Measurements from ENCODE around the gene SNPH. TPM values are rescaled to one million over a fixed set of nuclear protein-coding genes. Genes with fewer than 3 reads are reported as not detected.
A peak's percentile ranks its signal among the peaks of the same experiment; 100 is the strongest.

The SNPH gene
- total and polyA plus RNA-seq, 7 experiments from 2014 or later = 6.0 to 43.4 (median 16.7) TPM

DNA sequence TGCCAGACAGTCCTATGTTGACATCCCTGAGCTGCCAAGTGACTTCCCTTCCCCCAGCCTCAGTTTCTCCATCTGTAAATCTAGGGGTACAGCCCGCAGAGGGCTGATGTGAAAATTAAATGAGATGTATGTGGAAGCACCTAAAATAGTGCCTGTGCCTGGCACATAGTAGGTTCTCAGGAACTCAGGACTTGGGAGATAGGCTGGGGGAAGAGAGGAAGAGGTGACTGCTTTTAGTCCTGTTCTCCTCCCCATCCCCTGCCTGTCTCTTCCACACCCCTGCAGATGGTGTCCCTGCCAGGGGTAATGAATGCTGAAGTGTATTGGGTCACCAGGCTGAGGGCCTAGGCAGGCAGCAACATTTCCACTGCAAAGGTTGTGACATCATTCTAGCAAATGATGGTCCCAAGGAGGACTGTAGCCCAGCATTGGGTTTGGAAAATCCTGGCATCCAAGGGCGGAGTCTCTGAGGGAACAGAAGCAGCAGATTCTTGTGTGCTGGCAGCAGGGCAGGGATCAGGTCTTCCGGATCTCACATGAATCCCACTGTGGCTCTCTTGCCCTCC lies 1.8 kb downstream of the SNPH start:
- peaks cover 0 to 13% (median 0%) of the 10 kb centered on the region in 5 donors for H3K36me3 Mint-ChIP-seq

GRCh38 chr20:1269235-1269634 lies 3.1 kb downstream of the SNPH start:
- peak overlapping the region in 7 of 9 donors; percentile 37 to 93 (median 66) for H3K27ac Mint-ChIP-seq
- H3K4me1 ChIP-seq (ENCODE audit: control insufficient read depth in 2 of 2, insufficient read depth in 2 of 2, low read length in 2 of 2) = peaks cover 9 to 60% of the 10 kb centered on the region in 2 donors
- intact Hi-C loops (cut with micrococcal nuclease) = no loop called here

More for the DNA sequence above, 1.8 kb downstream of the SNPH start:
- ChIA-PET CTCF (interaction anchor here (0.9 kb wide), 1 partner anchor 54 kb away, joined by 3 read pairs; no protein-coding TSS in a partner anchor), POLR2A (interaction anchor here (0.6 to 6.0 kb wide), 5 partner anchors 8 to 145 kb away, joined by 3 to 74 read pairs (median 9); no protein-coding TSS in a partner anchor)
- no peak overlapping the region for H3K4me3 ChIP-seq (ENCODE audit: low read length)
- H3K27me3 ChIP-seq (ENCODE audit: control insufficient read depth in 2 of 2, insufficient read depth in 2 of 2, low read length in 2 of 2) = no peaks in the 10 kb centered on the region
- DNase-seq (no peak), ATAC-seq (no peak)
- Mint-ChIP-seq H3K4me1 (peaks cover 26 to 94% (median 91%) of the 10 kb centered on the region in 7 donors), H3K4me3 (peak overlapping the region; percentile 76 to 99 (median 92)), H3K9me3 (peaks cover 0 to 3% (median 0%) of the 10 kb centered on the region in 11 donors), H3K27me3 (peaks cover 0 to 4% (median 0%) of the 10 kb centered on the region in 5 donors), H3K27ac (peak overlapping the region in 8 of 9 donors; percentile 62 to 93 (median 82))
- H3K4me1 ChIP-seq (ENCODE audit: control insufficient read depth in 2 of 2, insufficient read depth in 2 of 2, low read length in 2 of 2) = peaks cover 9 to 67% of the 10 kb centered on the region in 2 donors
- H3K36me3 ChIP-seq (ENCODE audit: control insufficient read depth in 2 of 3, insufficient read depth in 3 of 3, low read length in 3 of 3) = peaks cover 0 to 22% (median 0%) of the 10 kb centered on the region in 3 experiments
- peak overlapping the region; percentile 88 for H3K27ac ChIP-seq (ENCODE audit: low read depth, low read length)
- no peaks in the 10 kb centered on the region for H3K9me3 ChIP-seq (ENCODE audit: control insufficient read depth in 2 of 3, low read length in 3 of 3)
- intact Hi-C loops (cut with micrococcal nuclease) = loop anchor here (2.0 kb wide), 5 partner anchors 19 to 149 kb away; partner anchors contain the start of gene PSMF1 (in 1 of the 2)

GRCh38 chr20:1269850-1270249 lies 3.8 kb downstream of the SNPH start:
- H3K27ac ChIP-seq (ENCODE audit: low read depth, low read length) = no peak overlapping the region
- ATAC-seq = no peak
- H3K36me3 ChIP-seq (ENCODE audit: control insufficient read depth in 2 of 3, insufficient read depth in 3 of 3, low read length in 3 of 3) = peaks cover 0 to 22% (median 0%) of the 10 kb centered on the region in 3 experiments
- ChIA-PET POLR2A (interaction anchor here (0.8 to 2.9 kb wide), 3 partner anchors 10 to 32 kb away, joined by 3 to 9 read pairs (median 7); no protein-coding TSS in a partner anchor), CTCF (interaction anchor here (1.3 kb wide), 1 partner anchor 17 kb away, joined by 6 read pairs; no protein-coding TSS in a partner anchor)
- H3K4me3 ChIP-seq (ENCODE audit: low read length) = no peak overlapping the region
- no peaks in the 10 kb centered on the region for H3K27me3 ChIP-seq (ENCODE audit: control insufficient read depth in 2 of 2, insufficient read depth in 2 of 2, low read length in 2 of 2)
- peaks cover 9 to 55% of the 10 kb centered on the region in 2 donors for H3K4me1 ChIP-seq (ENCODE audit: control insufficient read depth in 2 of 2, insufficient read depth in 2 of 2, low read length in 2 of 2)
- Mint-ChIP-seq H3K27ac (peak overlapping the region in 6 of 9 donors; percentile 24 to 93 (median 74)), H3K36me3 (peaks cover 0 to 13% (median 0%) of the 10 kb centered on the region in 5 donors), H3K27me3 (peaks cover 0 to 4% (median 0%) of the 10 kb centered on the region in 5 donors), H3K9me3 (no peaks in the 10 kb centered on the region), H3K4me1 (peaks cover 22 to 91% (median 86%) of the 10 kb centered on the region in 7 donors), H3K4me3 (peak overlapping the region in 3 of 10 donors; percentile 1 to 79 (median 22))
- intact Hi-C loops (cut with micrococcal nuclease) = no loop called here
- H3K9me3 ChIP-seq (ENCODE audit: control insufficient read depth in 2 of 3, low read length in 3 of 3) = no peaks in the 10 kb centered on the region
- DNase-seq = no peak

More at GRCh38 chr20:1269235-1269634, 3.1 kb downstream of the SNPH start:
- Histone ChIP-seq H3K27ac (ENCODE audit: low read depth, low read length) (no peak overlapping the region), H3K36me3 (ENCODE audit: control insufficient read depth in 2 of 3, insufficient read depth in 3 of 3, low read length in 3 of 3) (peaks cover 0 to 22% (median 0%) of the 10 kb centered on the region in 3 experiments), H3K9me3 (ENCODE audit: control insufficient read depth in 2 of 3, low read length in 3 of 3) (no peaks in the 10 kb centered on the region), H3K27me3 (ENCODE audit: control insufficient read depth in 2 of 2, insufficient read depth in 2 of 2, low read length in 2 of 2) (no peaks in the 10 kb centered on the region), H3K4me3 (ENCODE audit: low read length) (no peak overlapping the region)
- H3K36me3 Mint-ChIP-seq = peaks cover 0 to 13% (median 0%) of the 10 kb centered on the region in 5 donors
- peaks cover 0 to 4% (median 0%) of the 10 kb centered on the region in 5 donors for H3K27me3 Mint-ChIP-seq
- ATAC-seq (no peak), DNase-seq (no peak)
- POLR2A ChIA-PET = interaction anchor here (1.3 kb wide), 1 partner anchor 11 kb away, joined by 7 read pairs; no protein-coding TSS in a partner anchor
- peaks cover 26 to 94% (median 90%) of the 10 kb centered on the region in 7 donors for H3K4me1 Mint-ChIP-seq
- H3K4me3 Mint-ChIP-seq = peak overlapping the region in 4 of 10 donors; percentile 44 to 93 (median 70)
- CTCF ChIA-PET = no interaction called here
- no peaks in the 10 kb centered on the region for H3K9me3 Mint-ChIP-seq

GRCh38 chr20:1272368-1273100 lies 6.4 kb downstream of the SNPH start:
- no peak overlapping the region for H3K27ac ChIP-seq (ENCODE audit: low read depth, low read length)
- Mint-ChIP-seq H3K9me3 (no peaks in the 10 kb centered on the region), H3K36me3 (peaks cover 0 to 13% (median 0%) of the 10 kb centered on the region in 5 donors), H3K27ac (peak overlapping the region in 7 of 9 donors; percentile 42 to 85 (median 77)), H3K27me3 (no peaks in the 10 kb centered on the region), H3K4me3 (peak overlapping the region in 3 of 10 donors; percentile 6 to 43 (median 40)), H3K4me1 (peaks cover 6 to 81% (median 74%) of the 10 kb centered on the region in 7 donors)
- no peak for ATAC-seq
- ChIA-PET CTCF (interaction anchor here (0.6 to 1.1 kb wide), 2 partner anchors 9 to 11 kb away, joined by 3 read pairs; no protein-coding TSS in a partner anchor), POLR2A (interaction anchor here (1.0 to 4.0 kb wide), 7 partner anchors 9 to 28 kb away, joined by 3 to 19 read pairs (median 9); no protein-coding TSS in a partner anchor)
- intact Hi-C loops (cut with micrococcal nuclease) = no loop called here
- H3K27me3 ChIP-seq (ENCODE audit: control insufficient read depth in 2 of 2, insufficient read depth in 2 of 2, low read length in 2 of 2) = no peaks in the 10 kb centered on the region
- H3K4me3 ChIP-seq (ENCODE audit: low read length) = no peak overlapping the region
- H3K9me3 ChIP-seq (ENCODE audit: control insufficient read depth in 2 of 3, low read length in 3 of 3) = no peaks in the 10 kb centered on the region
- no peak for DNase-seq
- H3K4me1 ChIP-seq (ENCODE audit: control insufficient read depth in 2 of 2, insufficient read depth in 2 of 2, low read length in 2 of 2) = peaks cover 0 to 36% of the 10 kb centered on the region in 2 donors
- H3K36me3 ChIP-seq (ENCODE audit: control insufficient read depth in 2 of 3, insufficient read depth in 3 of 3, low read length in 3 of 3) = peaks cover 0 to 18% (median 0%) of the 10 kb centered on the region in 3 experiments

DNA sequence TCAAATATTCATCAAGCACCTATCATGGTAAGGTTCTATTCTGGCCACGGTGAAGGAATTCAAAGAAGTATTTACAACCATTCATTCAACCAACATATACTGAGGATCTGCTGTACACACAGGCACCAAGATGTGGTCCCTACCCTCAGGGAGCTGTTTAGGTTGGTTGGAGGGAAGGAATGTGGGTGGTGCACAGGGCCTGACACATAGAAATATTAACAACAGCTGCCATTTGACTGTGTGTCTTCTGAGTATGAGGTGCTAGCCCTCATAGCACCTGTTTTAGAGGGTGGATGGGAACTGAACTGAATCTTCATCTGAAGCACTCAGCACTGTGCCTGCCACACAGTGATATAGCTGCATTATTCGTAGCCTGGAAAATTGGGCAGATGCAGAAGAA lies 7.3 kb downstream of the SNPH start:
- Mint-ChIP-seq H3K27ac (peak overlapping the region in 8 of 9 donors; percentile 28 to 95 (median 68)), H3K4me3 (peak overlapping the region in 2 of 10 donors; percentile 14 to 56), H3K9me3 (no peaks in the 10 kb centered on the region), H3K4me1 (peaks cover 4 to 73% (median 66%) of the 10 kb centered on the region in 7 donors), H3K36me3 (peaks cover 0 to 13% (median 0%) of the 10 kb centered on the region in 5 donors), H3K27me3 (no peaks in the 10 kb centered on the region)
- ATAC-seq (no peak), DNase-seq (no peak)
- no peak overlapping the region for H3K27ac ChIP-seq (ENCODE audit: low read depth, low read length)
- ChIA-PET POLR2A (interaction anchor here (0.6 to 4.0 kb wide), 6 partner anchors 10 to 27 kb away, joined by 3 to 19 read pairs (median 9); no protein-coding TSS in a partner anchor), CTCF (interaction anchor here (0.6 to 0.9 kb wide), 2 partner anchors 12 to 46 kb away, joined by 3 read pairs; no protein-coding TSS in a partner anchor)
- no peaks in the 10 kb centered on the region for H3K9me3 ChIP-seq (ENCODE audit: control insufficient read depth in 2 of 3, low read length in 3 of 3)
- H3K4me3 ChIP-seq (ENCODE audit: low read length) = no peak overlapping the region
- peaks cover 0 to 28% of the 10 kb centered on the region in 2 donors for H3K4me1 ChIP-seq (ENCODE audit: control insufficient read depth in 2 of 2, insufficient read depth in 2 of 2, low read length in 2 of 2)
- H3K27me3 ChIP-seq (ENCODE audit: control insufficient read depth in 2 of 2, insufficient read depth in 2 of 2, low read length in 2 of 2) = no peaks in the 10 kb centered on the region
- intact Hi-C loops (cut with micrococcal nuclease) = no loop called here
- H3K36me3 ChIP-seq (ENCODE audit: control insufficient read depth in 2 of 3, insufficient read depth in 3 of 3, low read length in 3 of 3) = peaks cover 0 to 18% (median 0%) of the 10 kb centered on the region in 3 experiments
